HCT116 (cell line): Measurements from ENCODE around the gene DRGX. TPM values are rescaled to one million over a fixed set of nuclear protein-coding genes. Genes with fewer than 3 reads are reported as not detected.

Source experiments
- ATAC-seq: fragments of 200-7000 bp; cut with Tn5 transposase; 2 replicates; pipeline ENCODE4 v1.9.1; 2020; ENCODE audit warnings: mild to moderate bottlenecking, moderate library complexity
- BruUV-seq: library from RNA; stranded (reverse); fragments of 400-500 nt; replicated peaks from 2 replicates; lab custom pipeline; 2021; lab: Mats Ljungman, UMichigan
- CTCF ChIA-PET: fragments of 300-600 bp; sonication (Branson Sonifier 250); formaldehyde crosslinking; loops from one replicate; lab custom pipeline; 2021; ENCODE audit warnings: antibody characterized with exemption; lab: Charles Lee
- POLR2A ChIA-PET: fragments of 300-600, 350-600 bp; sonication (Branson Sonifier 250); formaldehyde crosslinking; loops from one replicate; lab custom pipeline; 2021; ENCODE audit warnings: antibody characterized with exemption; lab: Charles Lee
- RAD21 ChIA-PET, 2 experiments: fragments of 300-600 bp; sonication (Branson Sonifier 250); formaldehyde crosslinking; loops; one replicate each; lab custom pipeline; 2023; ENCODE audit warnings: low total read pairs in 2 of 2; ENCODE audit not compliant: uncharacterized antibody in 2 of 2, unreplicated experiment in 2 of 2, low non-redundant PET in 1 of 2; lab: Charles Lee
- DNase-seq: peaks from one replicate; pipeline ENCODE4 v3.0.0-alpha.2; 2010; ENCODE audit warnings: low read depth, low spot score
- H2AFZ ChIP-seq: fragments of 200-600 bp; shearing (Covaris generic), sonication (generic); 2 replicates; pipeline ENCODE4 v1.6.1; 2017; ENCODE audit warnings: low read depth, mixed run types, mixed read lengths, antibody characterized with exemption, low read length; ENCODE audit not compliant: poor library complexity, severe bottlenecking
- H3K27ac ChIP-seq: 2 replicates; pipeline ENCODE4 v1.5.1; 2012; ENCODE audit warnings: low read depth, low read length
- H3K27me3 ChIP-seq: fragments of 200-600 bp; sonication (generic); 2 replicates; pipeline ENCODE4 v1.6.1; 2016; ENCODE audit warnings: mixed run types, low read length, mixed read lengths; ENCODE audit not compliant: insufficient read depth
- H3K36me3 ChIP-seq, 2 experiments: fragments of 200-500 bp in 1 of 2; fragments of 200-600 bp in 1 of 2; sonication (Bioruptor generic) in 1 of 2; sonication (generic) in 1 of 2; 2 replicates each; pipeline versions ENCODE4 v1.5.1 to v1.6.1; 2014 to 2016; ENCODE audit warnings: low read length in 2 of 2, inconsistent platforms in 1 of 2, mixed read lengths in 1 of 2, mixed run types in 1 of 2; ENCODE audit not compliant: insufficient read depth in 2 of 2, control insufficient read depth in 1 of 2
- H3K4me1 ChIP-seq, 2 experiments: fragments of 200-600 bp in 1 of 2; sonication (generic) in 1 of 2; 2 replicates each; pipeline versions ENCODE4 v1.5.1 to v1.6.1; 2012 to 2017; ENCODE audit warnings: low read length in 2 of 2, inconsistent platforms in 1 of 2, mild to moderate bottlenecking in 1 of 2, mixed read lengths in 1 of 2, mixed run types in 1 of 2, moderate library complexity in 1 of 2; ENCODE audit not compliant: insufficient read depth in 2 of 2, control insufficient read depth in 1 of 2
- H3K4me2 ChIP-seq: fragments of 200-600 bp; sonication (generic); 2 replicates; pipeline ENCODE4 v1.6.1; 2017; ENCODE audit warnings: mixed run types, low read length, mixed read lengths
- H3K4me3 ChIP-seq, 2 experiments: fragments of 200-600 bp in 1 of 2; sonication (generic) in 1 of 2; replicated peaks in 1 of 2; 2 replicates each; pipeline ENCODE4 v1.5.1; 2011 to 2016; ENCODE audit warnings: low read length in 2 of 2, control low read depth in 1 of 2, low read depth in 1 of 2, mild to moderate bottlenecking in 1 of 2, mixed read lengths in 1 of 2, mixed run types in 1 of 2
- H3K79me2 ChIP-seq: fragments of 200-600 bp; sonication (generic); 2 replicates; pipeline ENCODE4 v1.6.1; 2017; ENCODE audit warnings: mild to moderate bottlenecking, mixed run types, low read length, moderate library complexity, mixed read lengths; ENCODE audit not compliant: insufficient read depth
- H3K9ac ChIP-seq: fragments of 200-600 bp; sonication (generic); 2 replicates; pipeline ENCODE4 v1.6.1; 2016; ENCODE audit warnings: low read length, mixed read lengths
- H3K9me2 ChIP-seq: fragments of 200-600 bp; sonication (generic), shearing (Covaris generic); 2 replicates; pipeline ENCODE4 v1.6.1; 2017; ENCODE audit warnings: mixed run types, mild to moderate bottlenecking, moderate library complexity; ENCODE audit not compliant: insufficient read depth
- H3K9me3 ChIP-seq, 2 experiments: fragments of 200-500 bp in 1 of 2; fragments of 200-600 bp in 1 of 2; sonication (Bioruptor generic) in 1 of 2; sonication (generic) in 1 of 2; 2 replicates each; pipeline ENCODE4 v1.6.1; 2014 to 2017; ENCODE audit warnings: low read length in 2 of 2, mixed read lengths in 2 of 2, inconsistent platforms in 1 of 2, low read depth in 1 of 2, mild to moderate bottlenecking in 1 of 2, mixed run types in 1 of 2, moderate library complexity in 1 of 2; ENCODE audit not compliant: control insufficient read depth in 1 of 2, insufficient read depth in 1 of 2
- H4K20me1 ChIP-seq: fragments of 200-600 bp; sonication (generic), shearing (Covaris generic); 2 replicates; pipeline ENCODE4 v1.6.1; 2017; ENCODE audit warnings: mixed run types, mild to moderate bottlenecking, moderate library complexity; ENCODE audit not compliant: insufficient read depth
- CBX3 ChIP-seq: IDR thresholded peaks from 2 replicates; pipeline ENCODE4 v1.6.1; 2012; ENCODE audit warnings: low read depth
- CEBPB ChIP-seq: IDR thresholded peaks from 2 replicates; pipeline ENCODE4 v1.6.1; 2012; ENCODE audit warnings: low read depth
- EZH2 ChIP-seq: fragments of 200-600 bp; sonication (generic); IDR thresholded peaks from 2 replicates; pipeline ENCODE4 v1.6.1; 2017; ENCODE audit warnings: antibody characterized with exemption, mixed run types
- POLR2AphosphoS5 ChIP-seq: IDR thresholded peaks from 2 replicates; pipeline ENCODE4 v1.6.1; 2011; ENCODE audit warnings: mild to moderate bottlenecking, low read depth, low read length, moderate library complexity
- TCF7L2 ChIP-seq: IDR thresholded peaks from 2 replicates; pipeline ENCODE4 v1.7.0; 2011; ENCODE audit warnings: borderline replicate concordance, inconsistent platforms; ENCODE audit not compliant: insufficient read depth, insufficient read length; ENCODE audit errors: extremely low read depth
- ZFX ChIP-seq: fragments of 450-650 bp; IDR thresholded peaks from 2 replicates; pipeline ENCODE4 v1.6.1; 2017
- intact Hi-C: fragments of 100-400 bp; cut with micrococcal nuclease; formaldehyde crosslinking; loops from 2 replicates; pipeline ENCODE4 v1.10.0; 2022
- total RNA-seq: library from RNA; stranded (reverse); gene quantifications from one replicate; pipeline ENCODE4 v1.2.1, GENCODE V29; 2021; ENCODE audit not compliant: unreplicated experiment
- TF ChIP-seq, protein P1 (sequence below), 3 experiments: fragments of 200-600 bp in 1 of 3; sonication (generic) in 1 of 3; IDR thresholded peaks in 2 of 3; conservative IDR thresholded peaks in 1 of 3; 2 replicates each; pipeline ENCODE4 v1.5.1; 2012 to 2017; ENCODE audit warnings: low read depth in 2 of 3, low read length in 2 of 3, antibody characterized with exemption in 1 of 3, borderline replicate concordance in 1 of 3, control low read depth in 1 of 3, mild to moderate bottlenecking in 1 of 3, mixed read lengths in 1 of 3, mixed run types in 1 of 3, moderate library complexity in 1 of 3; ENCODE audit not compliant: insufficient read depth in 1 of 3

The DRGX gene
- total RNA-seq, 1 experiment from 2014 or later, result not detected

- no peak for DNase-seq
- no peak overlapping the region for H3K4me3 ChIP-seq
- H4K20me1 ChIP-seq, result no peaks in the 10 kb centered on the region
- POLR2A ChIA-PET, result no interaction called here
- 0 out of 2 replicates have a peak, but pooled peaks cover 6% of the 10 kb centered on the region for H3K27me3 ChIP-seq
- no peaks in the 10 kb centered on the region for H3K9me3 ChIP-seq
- CTCF ChIA-PET, result interaction anchor here (1.3 kb wide), 1 partner anchor 25 kb away, joined by 3 read pairs; no protein-coding TSS in a partner anchor
- no peak overlapping the region for H3K9ac ChIP-seq
- no peaks in the 10 kb centered on the region for H3K36me3 ChIP-seq
- no peaks in the 10 kb centered on the region for H3K9me2 ChIP-seq
- RAD21 ChIA-PET, result no interaction called here
- no peaks in the 10 kb centered on the region for H3K4me1 ChIP-seq
- TF ChIP-seq POLR2AphosphoS5 (no peak), ZFX (no peak), CBX3 (no peak), CEBPB (no peak), EZH2 (no peak)
- TF ChIP-seq, protein P1, sequence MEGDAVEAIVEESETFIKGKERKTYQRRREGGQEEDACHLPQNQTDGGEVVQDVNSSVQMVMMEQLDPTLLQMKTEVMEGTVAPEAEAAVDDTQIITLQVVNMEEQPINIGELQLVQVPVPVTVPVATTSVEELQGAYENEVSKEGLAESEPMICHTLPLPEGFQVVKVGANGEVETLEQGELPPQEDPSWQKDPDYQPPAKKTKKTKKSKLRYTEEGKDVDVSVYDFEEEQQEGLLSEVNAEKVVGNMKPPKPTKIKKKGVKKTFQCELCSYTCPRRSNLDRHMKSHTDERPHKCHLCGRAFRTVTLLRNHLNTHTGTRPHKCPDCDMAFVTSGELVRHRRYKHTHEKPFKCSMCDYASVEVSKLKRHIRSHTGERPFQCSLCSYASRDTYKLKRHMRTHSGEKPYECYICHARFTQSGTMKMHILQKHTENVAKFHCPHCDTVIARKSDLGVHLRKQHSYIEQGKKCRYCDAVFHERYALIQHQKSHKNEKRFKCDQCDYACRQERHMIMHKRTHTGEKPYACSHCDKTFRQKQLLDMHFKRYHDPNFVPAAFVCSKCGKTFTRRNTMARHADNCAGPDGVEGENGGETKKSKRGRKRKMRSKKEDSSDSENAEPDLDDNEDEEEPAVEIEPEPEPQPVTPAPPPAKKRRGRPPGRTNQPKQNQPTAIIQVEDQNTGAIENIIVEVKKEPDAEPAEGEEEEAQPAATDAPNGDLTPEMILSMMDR (IDR thresholded peaks at IDR 0.05 in 2 of 3, conservative IDR thresholded peaks at IDR 0.05 in 1 of 3; ENCODE audit: borderline replicate concordance in 1 of 3, insufficient read depth in 1 of 3, low read depth in 2 of 3, low read length in 2 of 3), result no peak
- TF ChIP-seq, all 23 proteins: peak for 0
- intact Hi-C loops, result no loop called here
- BruUV-seq, result no TSS peak
- ATAC-seq, result no peak
- Histone ChIP-seq H3K27ac (no peak overlapping the region), H3K79me2 (no peaks in the 10 kb centered on the region), H3K4me2 (no peak overlapping the region), H2AFZ (no peak overlapping the region)
Measured at GRCh38 chr10:49382826-49383225, 13.1 kb downstream of the DRGX start.

DNA sequence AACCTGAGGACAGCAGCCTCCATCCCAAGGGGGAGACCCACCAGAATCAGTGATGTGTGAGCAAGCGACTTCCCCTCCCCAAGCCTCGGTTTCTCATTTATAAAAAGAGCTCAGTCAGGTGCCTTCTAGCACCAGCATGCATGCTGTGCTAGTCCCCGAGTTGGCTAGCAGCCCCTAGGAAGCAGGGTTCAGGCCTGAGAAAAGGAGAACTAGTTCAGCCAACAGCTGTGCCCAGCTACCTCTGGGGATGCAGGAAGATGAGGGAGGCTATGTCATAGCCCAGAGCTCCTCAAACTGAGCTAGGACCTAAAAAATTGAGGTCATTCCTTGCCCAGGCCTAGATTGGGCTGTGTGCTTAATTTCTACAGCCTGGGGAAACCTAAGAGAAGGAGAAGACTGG lies 13.7 kb downstream of the DRGX start:
- no TSS peak for BruUV-seq
- CTCF ChIA-PET, result interaction anchor here (1.3 kb wide), 1 partner anchor 25 kb away, joined by 3 read pairs; no protein-coding TSS in a partner anchor
- Histone ChIP-seq H2AFZ (no peak overlapping the region), H3K4me2 (no peak overlapping the region), H3K27me3 (peaks cover 10% of the 10 kb centered on the region; the same call in 1 of the 2 replicates), H3K36me3 (no peaks in the 10 kb centered on the region), H3K9me3 (no peaks in the 10 kb centered on the region), H3K9ac (no peak overlapping the region), H3K9me2 (no peaks in the 10 kb centered on the region), H3K27ac (no peak overlapping the region), H3K79me2 (no peaks in the 10 kb centered on the region), H3K4me1 (no peaks in the 10 kb centered on the region), H3K4me3 (no peak overlapping the region), H4K20me1 (no peaks in the 10 kb centered on the region)
- intact Hi-C loops, result no loop called here
- DNase-seq (no peak), ATAC-seq (no peak)
- TF ChIP-seq TCF7L2, result no peak
- RAD21 ChIA-PET, result no interaction called here
- POLR2A ChIA-PET, result no interaction called here
